ENCODE data around the gene C2orf49. TPM values are rescaled to one million over a fixed set of nuclear protein-coding genes. Genes with fewer than 3 reads are reported as not detected.

Gene C2orf49
- total and polyA plus RNA-seq, 2 of the 8 experiments (the other 6 are each of a cell fraction or from before 2014, with no cell fraction given) = 5.6 to 19.9 TPM

DNA sequence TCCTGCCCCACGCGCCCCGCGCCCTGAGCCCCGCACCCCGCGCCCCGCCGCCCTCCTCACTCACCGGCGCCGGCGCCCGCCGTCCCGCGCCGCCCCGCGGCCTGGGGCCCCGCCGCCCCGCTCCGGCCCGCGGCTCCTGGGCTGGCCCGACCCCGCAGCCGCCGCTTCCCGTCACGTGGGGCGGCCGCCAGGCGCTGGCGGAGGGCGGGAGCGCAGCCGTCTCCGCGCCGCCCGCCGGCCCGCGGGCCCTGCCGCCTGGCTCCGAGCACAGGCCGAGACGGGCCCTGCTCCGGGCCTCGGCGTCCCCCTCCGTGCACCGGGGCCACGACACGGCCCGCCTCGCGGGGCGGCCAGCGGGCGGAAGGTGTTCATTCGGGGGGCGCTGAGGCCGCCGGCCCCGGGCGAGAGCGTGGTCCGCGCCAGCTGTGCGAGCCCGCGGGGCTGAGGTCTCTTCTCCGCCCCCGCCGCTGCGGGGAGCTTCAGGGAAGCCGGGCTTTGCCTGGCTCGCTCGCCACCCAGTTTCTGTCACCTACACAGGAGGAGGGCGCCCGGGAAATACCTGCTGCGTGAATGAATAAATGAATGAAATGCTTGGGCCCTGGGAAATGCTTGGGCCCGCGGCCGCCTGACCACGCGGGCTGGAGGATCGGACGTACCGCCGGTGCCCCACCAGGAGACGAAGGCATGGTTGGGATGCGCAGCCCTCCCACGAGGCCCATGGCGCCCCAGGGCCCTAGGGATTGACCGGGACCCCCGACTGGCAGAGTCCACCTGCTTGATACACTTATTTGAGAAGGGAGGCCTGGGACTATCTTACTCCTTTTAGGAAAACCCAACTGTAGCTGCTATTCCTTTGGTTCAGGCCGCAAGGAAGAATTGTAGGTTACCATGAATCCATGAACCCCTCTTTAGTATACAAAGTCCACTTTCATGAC is 7.5 kb upstream of the C2orf49 start, which contains the start of gene TGFBRAP1:
Gene TGFBRAP1 (minus strand): TSS at position 175 of the 935 bp plus-strand sequence. CDS start 21,434 bp downstream, outside the sequence.
- Histone ChIP-seq H2BK120ac (replicated peaks; ENCODE audit: low read depth, low read length) (no peak within 1 kb of the TSS), H2BK20ac (ENCODE audit: low read length) (no peak within 1 kb of the TSS), H4K20me1 (replicated peaks in 1 of 2; ENCODE audit: control insufficient read depth in 1 of 2, insufficient read depth in 2 of 2, low read length in 2 of 2) (peaks cover 0 to 2% of the 10 kb centered on the region in 2 experiments), H3K56ac (replicated peaks; ENCODE audit: insufficient read length, low read depth, low read length) (no peak within 1 kb of the TSS), H3K27ac (ENCODE audit: low read depth, low read length) (peak within 1 kb of the TSS; percentile 53; the same call in 1 of the 2 replicates), H3K4me2 (ENCODE audit: insufficient read depth in 1 of 2, low read depth in 2 of 2, low read length in 2 of 2) (peak within 1 kb of the TSS; percentile 95 to 98), H3K79me2 (ENCODE audit: control insufficient read depth in 1 of 2, insufficient read depth in 2 of 2, low read length in 2 of 2) (peaks cover 3 to 43% of the 10 kb centered on the region in 2 experiments; a peak in 2 of 4 replicates), H3K27me3 (replicated peaks in 1 of 4; ENCODE audit: control insufficient read depth in 3 of 4, extremely low read depth in 1 of 4, insufficient read depth in 3 of 4, low read length in 3 of 4) (no peaks in the 10 kb centered on the region; a peak in 1 of 7 replicates), H2BK12ac (ENCODE audit: low read depth, low read length) (peak within 1 kb of the TSS; percentile 82; the same call in 1 of the 2 replicates), H4K5ac (ENCODE audit: insufficient read length, low read depth, low read length) (peak within 1 kb of the TSS; percentile 29), H2AFZ (ENCODE audit: low read length) (peak within 1 kb of the TSS; percentile 85), H3K9me3 (ENCODE audit: insufficient read depth in 2 of 2, low read depth in 1 of 2, low read length in 1 of 2) (no peaks in the 10 kb centered on the region), H3K14ac (ENCODE audit: insufficient read length) (peak within 1 kb of the TSS; percentile 68), H3K4me3 (ENCODE audit: extremely low read depth in 1 of 4, insufficient read depth in 2 of 4, low read depth in 3 of 4, low read length in 4 of 4) (peak within 1 kb of the TSS; percentile 64 to 81 (median 74)), H3K4me1 (replicated peaks in 1 of 4; ENCODE audit: control insufficient read depth in 3 of 4, insufficient read depth in 4 of 4, low read length in 3 of 4) (peaks cover 5 to 12% (median 10%) of the 10 kb centered on the region in 4 experiments; a peak in 5 of 7 replicates), H3K23ac (ENCODE audit: insufficient read length) (no peak within 1 kb of the TSS), H2AK5ac (ENCODE audit: low read depth, low read length) (no peak within 1 kb of the TSS; the same call in 1 of the 2 replicates), H4K8ac (ENCODE audit: extremely low read depth, insufficient read depth, low read length) (peak within 1 kb of the TSS; percentile 85), H3K36me3 (ENCODE audit: control insufficient read depth in 2 of 4, insufficient read depth in 4 of 4, low read length in 3 of 4) (peaks cover 0 to 4% (median 0%) of the 10 kb centered on the region in 4 experiments; a peak in 1 of 8 replicates), H2BK15ac (ENCODE audit: low read length) (peak within 1 kb of the TSS; percentile 98), H3K9ac (replicated peaks in 1 of 4; ENCODE audit: extremely low read depth in 1 of 4, low read depth in 3 of 4, low read length in 3 of 4) (peak within 1 kb of the TSS; percentile 67 to 94 (median 84)), H2BK5ac (ENCODE audit: low read depth, low read length) (peak within 1 kb of the TSS; percentile 15; the same call in 1 of the 2 replicates), H3K4ac (replicated peaks; ENCODE audit: insufficient read length, low read depth, low read length) (peak within 1 kb of the TSS; percentile 1), H3K23me2 (ENCODE audit: low read depth, low read length) (peaks cover 10% of the 10 kb centered on the region; the same call in 1 of the 2 replicates), H3K18ac (ENCODE audit: extremely low read depth, low read length) (peak within 1 kb of the TSS; percentile 51; the same call in 1 of the 2 replicates), H3K79me1 (ENCODE audit: low read depth, low read length) (peaks cover 15% of the 10 kb centered on the region), H4K91ac (replicated peaks; ENCODE audit: insufficient read length, low read length) (peak within 1 kb of the TSS; percentile 87)
- 5% methylated on average over 41 of the region's 101 CpGs; no CpG with 5 or more reads in 1 of the 2 experiments for WGBS, 2 experiments (ENCODE audit: extremely low coverage in 1 of 2, insufficient coverage in 1 of 2, insufficient read length in 1 of 2, insufficient replicate concordance in 2 of 2, low coverage in 1 of 2, low lambda C conversion rate in 2 of 2, missing lambda C conversion rate in 1 of 2)
- no peak for FAIRE-seq
- POLR2A ChIA-PET (ENCODE audit: partially characterized antibody) = interaction anchor here (0.8 to 2.1 kb wide), 13 partner anchors 7 to 74 kb away, joined by 3 to 10 read pairs (median 3); partner anchors contain the start of gene C2orf49
- DNase-seq (ENCODE audit: low read depth in 1 of 2, low spot score in 2 of 2) = peak in 1 of 2 experiments; percentile 73
- CTCF ChIA-PET (ENCODE audit: partially characterized antibody) = interaction anchor here (1.0 to 1.7 kb wide), 4 partner anchors 12 to 192 kb away, joined by 3 to 5 read pairs (median 4); no protein-coding TSS in a partner anchor
- TF ChIP-seq JUND (IDR thresholded peaks at IDR 0.05; ENCODE audit: low read length) (no peak), PHF8 (conservative IDR thresholded peaks at IDR 0.05; ENCODE audit: low read depth, low read length) (peak; percentile 79), RBBP5 (IDR thresholded peaks at IDR 0.05; ENCODE audit: borderline replicate concordance, low read depth, low read length) (no peak; the same call in 1 of the 2 replicates), FOSL1 (IDR thresholded peaks at IDR 0.05; ENCODE audit: insufficient read depth, low read depth, low read length) (no peak), USF2 (IDR thresholded peaks at IDR 0.05; ENCODE audit: low read length) (peak; percentile 54; the same call in 1 of the 2 replicates), CBX8 (IDR thresholded peaks at IDR 0.05; ENCODE audit: borderline replicate concordance, low read depth, low read length) (no peak), SIRT6 (IDR thresholded peaks at IDR 0.05; ENCODE audit: low read length) (no peak)
- TF ChIP-seq, protein P1, sequence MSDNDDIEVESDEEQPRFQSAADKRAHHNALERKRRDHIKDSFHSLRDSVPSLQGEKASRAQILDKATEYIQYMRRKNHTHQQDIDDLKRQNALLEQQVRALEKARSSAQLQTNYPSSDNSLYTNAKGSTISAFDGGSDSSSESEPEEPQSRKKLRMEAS (IDR thresholded peaks at IDR 0.05) = peak; percentile 79

All from H1 (cell line).